ENCODE measurements around the gene BTBD2. TPM values are rescaled to one million over a fixed set of nuclear protein-coding genes. Genes with fewer than 3 reads are reported as not detected.

BTBD2 gene
- total and polyA plus RNA-seq, 2 of the 13 experiments (the other 11 are each of a cell fraction or from before 2014, with no cell fraction given): 28.1 to 45.3 TPM

DNA sequence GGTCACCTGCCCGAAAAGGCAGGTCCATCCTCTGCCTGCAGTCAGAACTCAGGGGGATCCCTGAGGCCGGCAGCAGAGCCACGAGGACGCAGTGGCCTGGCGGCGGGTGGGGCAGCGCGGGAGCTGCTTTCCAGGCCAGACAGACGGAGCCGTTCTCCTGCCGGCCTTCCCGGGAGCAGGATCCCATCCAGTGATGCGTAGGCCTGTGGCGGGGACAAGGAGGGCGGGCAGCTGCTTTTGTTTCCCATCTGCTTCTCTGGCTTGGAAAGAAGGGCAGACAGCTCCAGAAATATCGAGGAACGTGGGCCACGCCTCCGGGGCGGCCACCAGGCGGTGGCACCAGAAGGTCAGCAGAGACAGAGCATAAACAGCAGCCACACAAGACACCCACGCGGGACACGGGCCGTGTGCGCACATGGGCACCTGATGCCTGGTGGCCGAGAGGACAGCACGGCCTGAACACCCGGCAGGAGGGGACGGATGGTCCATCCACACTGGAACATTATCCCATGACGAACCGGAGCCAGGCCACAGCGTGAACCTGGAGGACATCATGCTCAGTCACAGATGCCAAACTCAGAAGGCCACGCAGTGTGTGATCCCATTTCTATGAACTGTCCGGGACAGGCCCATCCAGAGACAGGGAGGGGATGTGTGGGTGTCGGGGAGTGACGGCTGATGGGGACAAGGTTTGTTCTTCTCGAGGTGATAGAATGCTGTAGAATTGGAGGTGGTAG is 49.4 kb upstream of the BTBD2 start (continued):
- no peak for TF ChIP-seq ZNF496 (CRISPR knock-in tag; IDR thresholded peaks at IDR 0.05; ENCODE audit: insufficient replicate concordance)
- TF ChIP-seq ZBTB3 (CRISPR knock-in tag; IDR thresholded peaks at IDR 0.05; ENCODE audit: borderline replicate concordance, low read depth): no peak; the same call in 1 of the 2 replicates
- peak; percentile 29; the same call in 1 of the 2 replicates for TF ChIP-seq GABPB1 (CRISPR knock-in tag; IDR thresholded peaks at IDR 0.05)
- TF ChIP-seq HNRNPUL1 (IDR thresholded peaks at IDR 0.05; ENCODE audit: low read depth, low read length): no peak
- no peak for TF ChIP-seq NFIB (CRISPR knock-in tag; IDR thresholded peaks at IDR 0.05; ENCODE audit: borderline replicate concordance)
- TF ChIP-seq, protein P1, sequence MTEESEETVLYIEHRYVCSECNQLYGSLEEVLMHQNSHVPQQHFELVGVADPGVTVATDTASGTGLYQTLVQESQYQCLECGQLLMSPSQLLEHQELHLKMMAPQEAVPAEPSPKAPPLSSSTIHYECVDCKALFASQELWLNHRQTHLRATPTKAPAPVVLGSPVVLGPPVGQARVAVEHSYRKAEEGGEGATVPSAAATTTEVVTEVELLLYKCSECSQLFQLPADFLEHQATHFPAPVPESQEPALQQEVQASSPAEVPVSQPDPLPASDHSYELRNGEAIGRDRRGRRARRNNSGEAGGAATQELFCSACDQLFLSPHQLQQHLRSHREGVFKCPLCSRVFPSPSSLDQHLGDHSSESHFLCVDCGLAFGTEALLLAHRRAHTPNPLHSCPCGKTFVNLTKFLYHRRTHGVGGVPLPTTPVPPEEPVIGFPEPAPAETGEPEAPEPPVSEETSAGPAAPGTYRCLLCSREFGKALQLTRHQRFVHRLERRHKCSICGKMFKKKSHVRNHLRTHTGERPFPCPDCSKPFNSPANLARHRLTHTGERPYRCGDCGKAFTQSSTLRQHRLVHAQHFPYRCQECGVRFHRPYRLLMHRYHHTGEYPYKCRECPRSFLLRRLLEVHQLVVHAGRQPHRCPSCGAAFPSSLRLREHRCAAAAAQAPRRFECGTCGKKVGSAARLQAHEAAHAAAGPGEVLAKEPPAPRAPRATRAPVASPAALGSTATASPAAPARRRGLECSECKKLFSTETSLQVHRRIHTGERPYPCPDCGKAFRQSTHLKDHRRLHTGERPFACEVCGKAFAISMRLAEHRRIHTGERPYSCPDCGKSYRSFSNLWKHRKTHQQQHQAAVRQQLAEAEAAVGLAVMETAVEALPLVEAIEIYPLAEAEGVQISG (CRISPR knock-in tag; IDR thresholded peaks at IDR 0.05): peak; percentile 44
- peak; percentile 48; the same call in 1 of the 2 replicates for TF ChIP-seq ZNF547 (CRISPR knock-in tag; IDR thresholded peaks at IDR 0.05)
- TF ChIP-seq STAT5B (CRISPR knock-in tag; IDR thresholded peaks at IDR 0.05): no peak
- TF ChIP-seq EHMT2 (IDR thresholded peaks at IDR 0.05; ENCODE audit: borderline replicate concordance, low read depth, low read length): no peak
- no peak for TF ChIP-seq RFXANK (CRISPR knock-in tag; IDR thresholded peaks at IDR 0.05)
- no peak for TF ChIP-seq NBN (conservative IDR thresholded peaks at IDR 0.05)
- TF ChIP-seq, protein P2, sequence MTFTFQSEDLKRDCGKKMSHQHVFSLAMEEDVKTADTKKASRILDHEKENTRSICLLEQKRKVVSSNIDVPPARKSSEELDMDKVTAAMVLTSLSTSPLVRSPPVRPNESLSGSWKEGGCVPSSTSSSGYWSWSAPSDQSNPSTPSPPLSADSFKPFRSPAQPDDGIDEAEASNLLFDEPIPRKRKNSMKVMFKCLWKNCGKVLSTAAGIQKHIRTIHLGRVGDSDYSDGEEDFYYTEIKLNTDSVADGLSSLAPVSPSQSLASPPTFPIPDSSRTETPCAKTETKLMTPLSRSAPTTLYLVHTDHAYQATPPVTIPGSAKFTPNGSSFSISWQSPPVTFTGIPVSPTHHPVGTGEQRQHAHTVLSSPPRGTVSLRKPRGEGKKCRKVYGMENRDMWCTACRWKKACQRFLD (CRISPR knock-in tag; IDR thresholded peaks at IDR 0.05; ENCODE audit: borderline replicate concordance): 0 out of 2 replicates have a peak, but pooled peaks have one; percentile 43
- TF ChIP-seq CCDC6 (CRISPR knock-in tag; IDR thresholded peaks at IDR 0.05): no peak
- no peak for TF ChIP-seq ZSCAN30 (CRISPR knock-in tag; IDR thresholded peaks at IDR 0.05)
- TF ChIP-seq, protein P3, sequence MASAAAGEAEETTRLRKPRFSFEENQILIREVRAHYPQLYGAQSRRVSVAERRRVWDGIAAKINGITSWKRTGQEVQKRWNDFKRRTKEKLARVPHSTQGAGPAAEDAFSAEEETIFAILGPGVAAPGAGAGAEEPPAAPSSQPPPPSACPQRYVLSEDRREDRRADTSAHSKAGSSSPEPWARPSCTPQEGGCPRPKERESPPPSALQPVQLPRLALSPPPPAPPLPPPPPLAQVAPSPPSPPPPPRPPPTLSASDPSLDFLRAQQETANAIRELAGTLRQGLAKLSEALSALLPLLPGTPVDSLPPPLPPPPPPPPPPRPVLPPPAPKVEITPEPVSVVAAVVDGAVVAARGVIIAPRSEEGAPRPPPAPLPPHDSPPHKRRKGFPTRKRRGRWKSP (CRISPR knock-in tag; IDR thresholded peaks at IDR 0.05): no peak
- TF ChIP-seq NR1H2 (CRISPR knock-in tag; IDR thresholded peaks at IDR 0.05; ENCODE audit: borderline replicate concordance, low read depth): no peak
- TF ChIP-seq ZKSCAN8 (CRISPR knock-in tag; IDR thresholded peaks at IDR 0.05; ENCODE audit: borderline replicate concordance): no peak
- no peak for TF ChIP-seq TSC22D2 (CRISPR knock-in tag; IDR thresholded peaks at IDR 0.05; ENCODE audit: borderline replicate concordance)
- TF ChIP-seq ZNF543 (CRISPR knock-in tag; IDR thresholded peaks at IDR 0.05): peak; percentile 56; the same call in 1 of the 2 replicates
- peak; percentile 12; the same call in 1 of the 2 replicates for TF ChIP-seq HOXA5 (CRISPR knock-in tag; IDR thresholded peaks at IDR 0.05)
- no peak for TF ChIP-seq RBM22 (optimal IDR thresholded peaks at IDR 0.05; ENCODE audit: low read length)
- no peak for TF ChIP-seq ZNF24 (IDR thresholded peaks at IDR 0.05)
- no peak for TF ChIP-seq CHCHD3 (CRISPR knock-in tag; IDR thresholded peaks at IDR 0.05)
- TF ChIP-seq POLR2AphosphoS2 (IDR thresholded peaks at IDR 0.05; ENCODE audit: low read depth, low read length): no peak
- TF ChIP-seq KDM6A (CRISPR knock-in tag; IDR thresholded peaks at IDR 0.05; ENCODE audit: low read depth): no peak
- TF ChIP-seq, protein P4, sequence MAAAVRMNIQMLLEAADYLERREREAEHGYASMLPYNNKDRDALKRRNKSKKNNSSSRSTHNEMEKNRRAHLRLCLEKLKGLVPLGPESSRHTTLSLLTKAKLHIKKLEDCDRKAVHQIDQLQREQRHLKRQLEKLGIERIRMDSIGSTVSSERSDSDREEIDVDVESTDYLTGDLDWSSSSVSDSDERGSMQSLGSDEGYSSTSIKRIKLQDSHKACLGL (CRISPR knock-in tag; IDR thresholded peaks at IDR 0.05): 0 out of 2 replicates have a peak, but pooled peaks have one; percentile 57

Measured in HepG2 (cell line).